Loucy (cell line): ENCODE measurements around the gene CAMK2A.

ENCODE experiments used
- H2AFZ ChIP-seq: fragments of 200-600 bp; sonication (generic); 2 replicates; pipeline ENCODE4 v1.6.0; 2016; ENCODE audit warnings: antibody characterized with exemption, mild to moderate bottlenecking, low read length, moderate library complexity
- H3F3A ChIP-seq: fragments of 200-600 bp; 2 replicates; pipeline ENCODE4 v1.6.0; 2016; ENCODE audit warnings: antibody characterized with exemption, low read depth, mild to moderate bottlenecking
- H3K27me3 ChIP-seq: fragments of 200-600 bp; sonication (generic); 2 replicates; pipeline ENCODE4 v1.6.1; 2014; ENCODE audit warnings: low read length, mild to moderate bottlenecking; ENCODE audit not compliant: insufficient read depth, poor library complexity, severe bottlenecking
- H3K36me3 ChIP-seq: fragments of 200-600 bp; sonication (generic); 2 replicates; pipeline ENCODE4 v1.6.1; 2016; ENCODE audit warnings: low read length; ENCODE audit not compliant: insufficient read depth
- H3K4me1 ChIP-seq: fragments of 200-600 bp; sonication (generic); 2 replicates; pipeline ENCODE4 v1.5.1; 2014; ENCODE audit warnings: low read length, mild to moderate bottlenecking; ENCODE audit not compliant: insufficient read depth, poor library complexity, severe bottlenecking
- H3K4me2 ChIP-seq: fragments of 200-600 bp; sonication (generic); 2 replicates; pipeline ENCODE4 v1.6.0; 2014; ENCODE audit warnings: antibody characterized with exemption, low read length, low read depth, mild to moderate bottlenecking; ENCODE audit not compliant: poor library complexity, severe bottlenecking
- H3K4me3 ChIP-seq: fragments of 200-600 bp; sonication (generic); 2 replicates; pipeline ENCODE4 v1.5.1; 2014; ENCODE audit warnings: low read length, mild to moderate bottlenecking, mixed read lengths; ENCODE audit not compliant: poor library complexity, severe bottlenecking
- H3K79me2 ChIP-seq: fragments of 200-600 bp; sonication (generic); 2 replicates; pipeline ENCODE4 v1.6.1; 2014; ENCODE audit warnings: low read length; ENCODE audit not compliant: insufficient read depth
- H3K9ac ChIP-seq: fragments of 200-600 bp; sonication (generic); 2 replicates; pipeline ENCODE4 v1.6.0; 2014; ENCODE audit warnings: mild to moderate bottlenecking, low read depth, low read length, moderate library complexity; ENCODE audit not compliant: poor library complexity, severe bottlenecking
- H3K9me2 ChIP-seq: fragments of 200-600 bp; sonication (generic); replicated peaks from 2 replicates; pipeline ENCODE4 v1.6.1; 2016; ENCODE audit warnings: low read depth, low read length, mixed read lengths
- H3K9me3 ChIP-seq: fragments of 200-600 bp; sonication (generic); 2 replicates; pipeline ENCODE4 v1.6.1; 2014; ENCODE audit warnings: mild to moderate bottlenecking, antibody characterized with exemption, low read length, low read depth; ENCODE audit not compliant: insufficient read depth
- H4K20me1 ChIP-seq: fragments of 200-600 bp; sonication (generic); 2 replicates; pipeline ENCODE4 v1.6.0; 2014; ENCODE audit warnings: antibody characterized with exemption, low read length, mild to moderate bottlenecking; ENCODE audit not compliant: insufficient read depth, poor library complexity, severe bottlenecking
- CTCF ChIP-seq: fragments of 200-600 bp; sonication (generic); conservative IDR thresholded peaks from 2 replicates; pipeline ENCODE4 v1.5.1; 2014; ENCODE audit warnings: mild to moderate bottlenecking, antibody characterized with exemption, low read length
- EZH2phosphoT487 ChIP-seq: fragments of 200-600 bp; IDR thresholded peaks from 2 replicates; pipeline ENCODE4 v1.6.1; 2018; ENCODE audit warnings: antibody characterized with exemption, mild to moderate bottlenecking, moderate library complexity, borderline replicate concordance

The CAMK2A gene

GRCh38 chr5:150265870-150266383, 23.6 kb downstream of the CAMK2A start:
- Histone ChIP-seq H3K9me2 (no peaks in the 10 kb centered on the region), H3F3A (no peaks in the 10 kb centered on the region), H3K79me2 (no peaks in the 10 kb centered on the region), H3K27me3 (no peaks in the 10 kb centered on the region), H3K9me3 (no peaks in the 10 kb centered on the region), H3K4me1 (no peaks in the 10 kb centered on the region), H3K4me3 (no peak overlapping the region), H4K20me1 (no peaks in the 10 kb centered on the region), H3K9ac (no peak overlapping the region), H3K4me2 (no peak overlapping the region), H3K36me3 (no peaks in the 10 kb centered on the region), H2AFZ (no peak overlapping the region)
- TF ChIP-seq CTCF = no peak
- no peak for TF ChIP-seq EZH2phosphoT487

GRCh38 chr5:150264667-150265603, 24.6 kb downstream of the CAMK2A start:
- Histone ChIP-seq H3K9ac (no peak overlapping the region), H3K4me3 (no peak overlapping the region), H3K27me3 (no peaks in the 10 kb centered on the region)

More at GRCh38 chr5:150264667-150265603, 24.6 kb downstream of the CAMK2A start:
- Histone ChIP-seq H3K9me2 (no peaks in the 10 kb centered on the region), H4K20me1 (no peaks in the 10 kb centered on the region), H3K36me3 (no peaks in the 10 kb centered on the region), H3K4me1 (no peaks in the 10 kb centered on the region), H3F3A (no peaks in the 10 kb centered on the region), H3K79me2 (no peaks in the 10 kb centered on the region), H3K9me3 (no peaks in the 10 kb centered on the region), H3K4me2 (no peak overlapping the region), H2AFZ (no peak overlapping the region)
- TF ChIP-seq EZH2phosphoT487 (no peak), CTCF (no peak)
